IPS-18a (cell line): ENCODE results near the gene MACC1.

Source experiments
- H3K27ac ChIP-seq: one replicate; pipeline ENCODE4 v1.5.1; 2013; ENCODE audit warnings: low read length
- H3K27me3 ChIP-seq: one replicate; pipeline ENCODE4 v1.6.1; 2013; ENCODE audit warnings: mild to moderate bottlenecking, low read length; ENCODE audit not compliant: control insufficient read depth, insufficient read depth
- H3K36me3 ChIP-seq: one replicate; pipeline ENCODE4 v1.6.1; 2013; ENCODE audit warnings: low read depth, low read length; ENCODE audit not compliant: control insufficient read depth
- H3K4me1 ChIP-seq: one replicate; pipeline ENCODE4 v1.6.1; 2013; ENCODE audit warnings: low read depth, low read length; ENCODE audit not compliant: control insufficient read depth
- H3K4me3 ChIP-seq: one replicate; pipeline ENCODE4 v1.5.1; 2013; ENCODE audit warnings: low read length
- H3K9ac ChIP-seq: one replicate; pipeline ENCODE4 v1.6.1; 2013; ENCODE audit warnings: mild to moderate bottlenecking, low read length, moderate library complexity
- H3K9me3 ChIP-seq: one replicate; pipeline ENCODE4 v1.6.1; 2013; ENCODE audit warnings: low read depth, low read length; ENCODE audit not compliant: control insufficient read depth

Gene MACC1

GRCh38 chr7:20240080-20240926, 23.1 kb upstream of the MACC1 start:
- no peaks in the 10 kb centered on the region for H3K36me3 ChIP-seq
- no peak overlapping the region for H3K27ac ChIP-seq
- H3K9me3 ChIP-seq = no peaks in the 10 kb centered on the region
- H3K4me1 ChIP-seq = no peaks in the 10 kb centered on the region
- no peak overlapping the region for H3K4me3 ChIP-seq
- no peaks in the 10 kb centered on the region for H3K27me3 ChIP-seq
- H3K9ac ChIP-seq = no peak overlapping the region

DNA sequence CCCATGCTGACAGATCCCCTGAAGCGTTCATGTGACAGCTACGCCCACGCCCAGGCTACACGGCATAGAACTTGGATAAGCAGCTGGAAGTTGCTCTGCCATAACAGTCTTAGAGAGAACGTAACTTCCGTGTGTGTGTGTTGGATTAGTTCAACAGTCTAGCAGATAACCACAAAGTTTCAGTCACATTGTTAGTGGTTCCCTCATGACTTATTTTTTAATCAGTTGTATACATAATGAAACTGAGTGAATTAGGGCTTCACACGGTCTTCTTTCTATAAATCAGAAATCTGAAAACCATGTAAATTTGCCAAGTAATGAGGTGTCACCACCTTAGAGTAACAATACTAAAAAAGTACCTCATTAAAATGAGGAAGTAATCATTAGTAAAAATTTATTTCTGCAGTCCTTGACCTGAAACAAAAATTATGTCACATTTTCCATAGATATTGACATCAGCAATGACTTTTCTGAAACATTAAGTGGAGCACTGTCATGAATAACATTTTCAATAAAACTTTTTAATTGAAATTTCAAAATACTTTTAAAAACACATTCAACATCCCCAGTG, 21.7 kb upstream of the MACC1 start:
- H3K4me3 ChIP-seq = no peak overlapping the region
- H3K4me1 ChIP-seq = no peaks in the 10 kb centered on the region
- H3K36me3 ChIP-seq = no peaks in the 10 kb centered on the region
- no peaks in the 10 kb centered on the region for H3K27me3 ChIP-seq
- H3K9ac ChIP-seq = no peak overlapping the region
- H3K9me3 ChIP-seq = no peaks in the 10 kb centered on the region
- H3K27ac ChIP-seq = no peak overlapping the region

DNA sequence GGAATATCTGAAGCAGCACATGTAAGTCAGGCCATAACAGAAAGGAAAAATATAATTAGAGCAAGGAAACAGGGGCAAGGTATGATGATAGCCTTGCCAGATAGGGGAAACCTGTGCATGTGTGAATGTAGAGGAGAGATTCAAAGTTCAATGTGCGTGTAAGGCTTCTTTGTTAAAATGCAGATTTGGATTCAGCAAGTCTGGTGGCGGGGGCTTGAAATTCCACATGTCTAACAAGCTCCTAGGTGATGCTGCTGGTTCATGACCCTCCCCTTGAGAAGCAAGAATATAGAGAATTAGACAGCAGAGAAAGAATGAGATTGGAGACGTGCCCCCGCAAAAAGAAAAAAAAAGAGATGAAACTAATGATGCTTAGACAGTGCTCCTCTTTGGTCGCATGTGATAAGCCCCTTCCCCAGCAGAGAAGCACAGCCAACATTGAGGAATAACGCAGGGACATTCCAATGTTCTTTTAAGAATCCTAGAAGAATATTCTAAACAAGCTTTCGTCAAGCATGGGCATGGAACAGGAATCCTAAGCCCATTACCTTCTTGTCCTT, 21.1 kb upstream of the MACC1 start:
- Histone ChIP-seq H3K27ac (no peak overlapping the region), H3K4me3 (no peak overlapping the region), H3K9ac (no peak overlapping the region)

DNA sequence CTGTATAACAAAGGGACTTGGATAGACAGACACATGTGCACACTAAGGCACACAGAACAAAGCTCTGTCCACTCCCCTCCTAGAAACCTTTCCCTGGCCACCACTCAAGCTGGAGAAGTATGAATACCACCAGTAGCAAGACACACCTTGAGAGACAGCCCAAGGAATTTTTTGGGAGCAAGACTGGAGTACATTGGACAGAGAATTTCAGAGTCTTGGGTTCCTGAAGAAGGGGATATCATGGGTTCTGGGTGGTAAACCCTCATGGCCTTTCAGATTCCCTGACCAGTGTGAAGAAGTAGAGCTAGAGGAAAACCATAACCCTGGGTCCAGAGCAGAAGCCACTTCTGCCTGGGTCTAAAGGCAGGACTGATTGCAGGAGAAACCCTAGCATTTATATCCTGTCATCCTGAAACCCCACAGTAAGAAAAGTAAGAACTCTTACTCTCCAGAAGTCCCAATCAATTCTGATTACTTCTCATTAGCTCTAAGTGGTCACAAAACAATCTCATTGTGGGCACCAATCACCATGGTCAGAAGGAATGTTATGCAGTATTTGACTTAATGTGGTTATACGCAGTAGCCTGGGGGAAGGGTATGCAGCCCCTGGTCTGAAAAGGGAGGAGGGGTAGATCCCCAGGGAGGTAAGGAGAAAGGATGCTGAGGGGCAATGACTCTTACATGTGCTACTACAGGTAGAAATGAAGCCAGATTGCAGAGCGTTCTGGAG, 20.4 kb upstream of the MACC1 start:
- no peaks in the 10 kb centered on the region for H3K9me3 ChIP-seq
- H3K4me1 ChIP-seq = no peaks in the 10 kb centered on the region
- no peaks in the 10 kb centered on the region for H3K36me3 ChIP-seq

More for the DNA sequence above, 21.1 kb upstream of the MACC1 start:
- Histone ChIP-seq H3K4me1 (no peaks in the 10 kb centered on the region), H3K36me3 (no peaks in the 10 kb centered on the region), H3K27me3 (no peaks in the 10 kb centered on the region), H3K9me3 (no peaks in the 10 kb centered on the region)

GRCh38 chr7:20236790-20237189, 19.6 kb upstream of the MACC1 start:
- Histone ChIP-seq H3K9ac (no peak overlapping the region), H3K9me3 (no peaks in the 10 kb centered on the region), H3K4me1 (no peaks in the 10 kb centered on the region), H3K27ac (no peak overlapping the region), H3K36me3 (no peaks in the 10 kb centered on the region), H3K4me3 (no peak overlapping the region), H3K27me3 (no peaks in the 10 kb centered on the region)

More for the DNA sequence above, 20.4 kb upstream of the MACC1 start:
- H3K27me3 ChIP-seq = no peaks in the 10 kb centered on the region
- no peak overlapping the region for H3K9ac ChIP-seq
- no peak overlapping the region for H3K4me3 ChIP-seq
- H3K27ac ChIP-seq = no peak overlapping the region

GRCh38 chr7:20236043-20236442, 18.9 kb upstream of the MACC1 start:
- H3K27ac ChIP-seq = no peak overlapping the region
- H3K9ac ChIP-seq = no peak overlapping the region
- H3K9me3 ChIP-seq = no peaks in the 10 kb centered on the region
- H3K36me3 ChIP-seq = no peaks in the 10 kb centered on the region
- no peaks in the 10 kb centered on the region for H3K27me3 ChIP-seq
- H3K4me3 ChIP-seq = no peak overlapping the region
- H3K4me1 ChIP-seq = no peaks in the 10 kb centered on the region

GRCh38 chr7:20235288-20235687, 18.1 kb upstream of the MACC1 start:
- H3K4me1 ChIP-seq = no peaks in the 10 kb centered on the region
- no peak overlapping the region for H3K4me3 ChIP-seq
- H3K9ac ChIP-seq = no peak overlapping the region
- H3K9me3 ChIP-seq = no peaks in the 10 kb centered on the region
- H3K36me3 ChIP-seq = no peaks in the 10 kb centered on the region
- H3K27ac ChIP-seq = no peak overlapping the region
- H3K27me3 ChIP-seq = no peaks in the 10 kb centered on the region

- H3K9ac ChIP-seq = no peak overlapping the region
- no peaks in the 10 kb centered on the region for H3K9me3 ChIP-seq
- no peaks in the 10 kb centered on the region for H3K27me3 ChIP-seq
- no peaks in the 10 kb centered on the region for H3K4me1 ChIP-seq
- H3K4me3 ChIP-seq = no peak overlapping the region
- H3K27ac ChIP-seq = no peak overlapping the region
- H3K36me3 ChIP-seq = no peaks in the 10 kb centered on the region
Measured at GRCh38 chr7:20233362-20233761, 16.2 kb upstream of the MACC1 start.

- H3K4me3 ChIP-seq = no peak overlapping the region
- H3K27me3 ChIP-seq = no peaks in the 10 kb centered on the region
- H3K9ac ChIP-seq = no peak overlapping the region
- no peaks in the 10 kb centered on the region for H3K4me1 ChIP-seq
- H3K36me3 ChIP-seq = no peaks in the 10 kb centered on the region
- no peaks in the 10 kb centered on the region for H3K9me3 ChIP-seq
- no peak overlapping the region for H3K27ac ChIP-seq
Measured at GRCh38 chr7:20232848-20233247, 15.7 kb upstream of the MACC1 start.

DNA sequence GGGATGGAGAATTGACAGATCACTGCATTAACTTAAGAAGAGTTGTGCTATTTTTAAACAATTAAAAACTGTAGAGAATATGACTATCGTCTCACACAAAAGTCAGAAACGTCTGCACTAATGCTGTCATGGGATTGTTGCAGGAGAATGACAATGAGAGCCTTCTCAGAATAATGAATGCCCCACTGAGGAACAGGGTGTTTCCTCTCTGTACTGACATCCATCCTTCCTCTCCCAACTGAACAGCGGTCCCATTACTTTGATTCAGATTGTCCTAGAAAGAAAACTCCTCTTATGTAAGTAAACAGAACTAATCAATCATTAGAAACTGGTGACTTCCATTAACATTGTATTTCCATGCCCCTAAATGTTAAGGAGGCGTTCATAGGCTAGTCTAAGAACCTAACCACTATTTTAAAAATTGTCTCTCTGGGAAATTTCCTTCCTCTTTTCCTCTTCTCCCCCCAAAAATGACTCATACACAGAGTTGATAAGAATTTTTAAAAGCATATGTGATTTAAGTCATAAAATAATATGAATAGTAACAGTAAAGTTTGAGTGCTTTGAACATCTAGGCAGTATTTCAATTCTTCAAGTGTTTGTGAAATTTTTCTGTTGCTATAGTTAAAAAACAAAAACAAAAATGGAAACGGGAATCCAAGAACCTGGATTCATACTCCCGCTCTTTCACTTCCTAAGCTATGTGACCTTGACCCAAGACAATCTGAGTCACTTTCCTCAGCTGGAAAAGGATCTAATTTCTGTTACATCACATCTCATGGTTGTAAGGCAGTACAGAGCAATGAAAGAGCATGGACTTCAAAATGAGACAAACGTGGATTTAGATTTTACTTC, 12.7 kb upstream of the MACC1 start:
- H3K27ac ChIP-seq = no peak overlapping the region

DNA sequence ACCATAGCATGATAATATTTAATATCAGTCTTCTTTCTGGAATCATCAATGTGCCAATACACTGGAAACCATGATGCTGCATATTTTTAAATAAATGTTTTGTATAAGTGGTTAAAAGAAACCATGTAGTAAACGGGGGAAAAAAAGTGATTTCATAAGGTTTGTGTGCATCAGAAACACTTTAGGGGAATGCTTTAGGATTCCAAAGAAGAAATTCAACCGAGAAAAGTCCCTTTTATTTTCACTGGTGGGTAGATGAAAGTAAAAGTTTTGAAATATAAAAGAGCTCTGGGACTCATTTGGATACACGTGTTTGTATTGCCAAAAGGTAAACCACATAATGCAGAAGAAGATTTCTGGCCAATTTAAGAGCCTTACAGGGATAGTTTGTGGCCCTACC, 11.9 kb upstream of the MACC1 start:
- H3K27ac ChIP-seq = no peak overlapping the region
- H3K4me3 ChIP-seq = no peak overlapping the region
- no peak overlapping the region for H3K9ac ChIP-seq
- no peaks in the 10 kb centered on the region for H3K4me1 ChIP-seq
- no peaks in the 10 kb centered on the region for H3K27me3 ChIP-seq
- no peaks in the 10 kb centered on the region for H3K9me3 ChIP-seq
- H3K36me3 ChIP-seq = no peaks in the 10 kb centered on the region

More for the DNA sequence above, 12.7 kb upstream of the MACC1 start:
- H3K4me1 ChIP-seq = no peaks in the 10 kb centered on the region
- no peaks in the 10 kb centered on the region for H3K27me3 ChIP-seq
- no peak overlapping the region for H3K9ac ChIP-seq
- H3K9me3 ChIP-seq = no peaks in the 10 kb centered on the region
- H3K36me3 ChIP-seq = no peaks in the 10 kb centered on the region
- no peak overlapping the region for H3K4me3 ChIP-seq
